COLO668 (cell line): ENCODE results near the gene COL13A1.

Experiments used
- DNase-seq: peaks from one replicate; lab custom pipeline; 2025; ENCODE audit not compliant: unreplicated experiment; lab: John Stamatoyannopoulos, UW

COL13A1 gene

DNA sequence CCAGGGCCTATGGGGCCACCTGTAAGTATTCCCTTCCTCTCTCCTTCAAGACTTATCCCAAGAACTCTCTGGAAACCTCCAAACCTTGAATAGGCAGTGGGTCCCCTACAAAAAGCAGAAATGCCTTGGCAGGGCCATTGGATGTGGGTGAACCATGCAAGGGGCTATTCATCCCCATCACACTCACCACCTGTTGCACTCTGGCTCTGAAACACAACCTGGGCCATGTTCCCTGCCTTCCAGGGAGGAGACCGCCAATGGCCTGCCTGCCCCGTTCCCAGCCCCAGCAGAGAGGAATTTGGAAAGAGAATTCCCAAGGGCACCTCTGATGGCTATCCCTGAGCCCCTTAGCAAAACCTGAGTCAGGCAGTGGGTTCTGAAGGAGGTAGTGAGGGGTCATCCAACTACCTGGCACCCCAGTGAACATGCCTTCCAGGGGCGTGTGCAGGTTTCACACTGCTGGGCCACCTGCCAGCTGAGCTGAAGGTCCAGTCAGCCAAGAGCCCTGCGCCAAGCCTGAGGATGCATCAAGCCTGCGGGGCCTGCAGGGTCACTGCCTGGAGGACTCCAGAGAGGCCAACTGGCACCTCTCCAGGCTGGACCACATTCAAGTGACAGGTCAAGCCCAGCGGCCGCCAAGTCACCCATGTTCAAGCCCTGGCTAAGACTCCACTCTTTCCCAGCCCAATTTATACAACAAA, 101.3 kb downstream of the COL13A1 start:
- no peak for DNase-seq

DNA sequence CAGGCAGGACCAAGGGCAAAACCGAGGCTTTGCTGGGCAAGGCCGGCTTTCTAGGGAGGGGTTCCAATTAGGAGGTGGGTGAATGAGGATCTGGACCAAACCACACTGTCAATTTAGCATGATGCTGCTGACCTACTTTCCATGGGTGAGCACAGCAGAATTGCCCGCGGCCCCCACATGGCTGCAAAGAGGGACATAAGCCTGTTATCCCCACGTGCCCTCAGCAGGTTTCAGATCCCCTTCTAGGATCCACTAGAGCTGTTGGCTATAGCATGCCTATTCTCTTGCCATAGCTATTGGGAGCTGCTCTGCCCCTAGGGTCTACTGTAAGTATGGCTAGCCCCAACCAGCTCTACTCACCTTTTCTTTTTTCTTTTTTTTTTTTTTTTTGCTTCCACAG, 102.8 kb downstream of the COL13A1 start:
- DNase-seq = no peak

GRCh38 chr10:69906425-69906824, 104.7 kb downstream of the COL13A1 start:
- DNase-seq = no peak

DNA sequence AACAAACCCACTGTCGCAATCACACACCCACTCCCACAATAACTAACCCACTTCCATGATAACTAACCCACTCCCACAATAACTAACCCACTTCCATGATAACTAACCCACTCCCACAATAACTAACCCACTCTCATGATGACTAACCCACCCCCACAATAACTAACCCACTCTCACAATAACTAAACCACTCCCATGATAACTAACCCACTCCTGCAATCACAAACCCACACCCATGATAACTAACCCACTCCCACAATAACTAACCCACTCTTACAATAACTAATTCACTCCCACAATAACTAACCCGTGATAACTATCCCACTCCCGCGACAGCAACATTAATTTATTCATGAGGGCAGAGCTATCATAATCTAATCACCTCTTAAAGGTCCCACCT, 105.8 kb downstream of the COL13A1 start:
- DNase-seq = no peak

DNA sequence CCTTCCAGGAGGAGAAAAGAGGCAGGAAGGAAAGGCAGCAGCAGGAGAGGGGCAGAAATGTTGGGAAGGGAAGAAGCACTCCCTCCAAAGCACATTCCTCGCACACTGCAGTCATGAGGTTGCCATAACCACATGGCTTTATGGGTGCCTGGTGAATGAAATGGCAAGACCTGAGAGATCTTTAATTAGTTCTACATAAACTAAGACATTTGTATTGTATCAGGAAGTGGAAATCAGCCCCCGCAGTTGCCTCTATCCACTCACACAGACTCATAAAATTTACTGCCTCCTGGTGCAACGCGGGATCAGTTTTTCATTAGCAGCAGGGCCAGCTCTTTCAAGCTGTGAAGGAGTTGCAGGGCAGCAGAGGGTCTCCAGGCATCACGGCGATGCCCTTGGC, 106.4 kb downstream of the COL13A1 start:
- DNase-seq = no peak

- DNase-seq = no peak
Measured at GRCh38 chr10:69910561-69910960, 108.9 kb downstream of the COL13A1 start.

DNA sequence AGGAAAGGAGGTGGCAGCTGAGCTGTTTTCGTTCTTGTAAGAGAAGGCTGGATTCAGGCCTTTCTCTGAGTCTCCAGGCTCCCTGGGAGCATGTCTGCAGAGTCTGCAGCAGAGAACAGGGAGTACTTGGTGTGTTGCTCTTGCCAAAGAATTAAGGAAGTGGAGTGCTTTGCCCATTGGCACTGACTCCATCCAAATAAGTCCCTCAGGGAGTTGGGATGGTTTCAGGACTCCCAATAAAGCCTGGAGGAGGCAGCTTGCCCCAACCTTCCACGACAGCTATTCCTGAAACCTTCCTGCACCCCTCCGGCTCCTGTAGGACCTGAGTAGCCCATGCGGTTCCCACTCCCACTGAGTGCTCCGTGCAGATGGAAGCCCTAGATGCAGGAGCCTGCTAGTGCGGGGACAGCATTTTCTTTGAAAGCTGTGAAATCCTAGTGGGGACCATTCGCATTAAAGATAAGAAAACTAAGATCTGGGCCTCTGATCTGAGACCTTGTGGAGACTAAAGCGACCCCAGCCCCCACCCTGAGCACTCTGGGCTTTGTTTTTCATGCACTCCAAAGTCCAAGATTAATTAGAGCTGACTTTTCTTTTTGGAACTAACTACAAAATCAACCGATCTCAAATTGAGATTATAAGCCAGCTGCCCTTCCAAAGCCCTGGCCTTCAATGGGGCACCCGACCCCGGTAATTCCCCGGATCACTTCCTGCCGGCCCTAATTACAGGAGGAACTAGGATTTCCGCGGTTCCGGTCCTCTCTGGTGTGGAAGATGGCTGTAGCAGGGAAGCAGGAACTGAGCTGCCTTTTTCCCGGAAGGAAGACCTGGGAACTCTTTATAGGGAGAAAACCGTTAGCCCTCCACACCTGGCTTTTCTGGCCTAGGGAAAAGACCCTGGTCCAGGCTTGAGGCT, 110.2 kb downstream of the COL13A1 start:
- no peak for DNase-seq

GRCh38 chr10:69912589-69912988, 110.9 kb downstream of the COL13A1 start:
- DNase-seq = no peak

DNA sequence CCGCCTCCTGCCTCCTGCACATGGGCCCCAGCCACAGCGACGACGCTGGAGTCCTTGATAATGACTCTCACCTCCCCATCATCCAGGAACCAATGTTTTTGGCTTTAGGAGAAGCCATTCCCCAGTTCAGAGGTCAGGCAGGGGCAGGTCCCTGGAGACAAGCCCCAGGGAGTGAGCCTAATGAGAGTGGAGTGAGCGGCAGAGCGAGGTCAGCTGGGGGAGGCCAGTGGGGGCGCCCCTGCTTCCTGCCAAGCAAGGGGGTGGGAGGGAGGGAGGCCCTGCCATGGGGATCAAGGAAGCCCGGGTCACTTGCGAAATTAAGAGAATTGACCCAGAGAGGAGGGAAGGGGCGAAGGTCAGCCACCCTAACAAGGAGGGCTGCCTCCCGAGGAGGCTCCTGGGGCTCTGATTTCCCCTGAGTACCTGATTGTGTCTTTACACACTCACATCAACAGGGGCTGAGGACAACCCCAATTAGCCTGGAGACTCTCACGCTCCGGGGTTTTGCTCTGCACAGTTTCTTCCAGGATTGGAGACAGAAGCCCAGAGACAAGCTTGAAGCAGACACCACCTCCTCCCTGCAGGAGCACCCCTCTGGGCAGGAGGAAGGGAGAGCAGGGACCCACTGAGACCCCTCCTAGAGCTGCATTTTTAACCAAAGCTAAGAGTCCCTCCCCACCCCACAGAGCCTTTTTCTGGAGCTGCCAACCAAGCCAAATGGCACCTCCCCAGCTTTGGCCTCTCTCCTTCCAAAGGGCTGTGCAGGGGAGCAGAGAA, 112.1 kb downstream of the COL13A1 start:
- no peak for DNase-seq

- peak; percentile 30 for DNase-seq
Measured at GRCh38 chr10:69914398-69915214, 112.9 kb downstream of the COL13A1 start.

DNA sequence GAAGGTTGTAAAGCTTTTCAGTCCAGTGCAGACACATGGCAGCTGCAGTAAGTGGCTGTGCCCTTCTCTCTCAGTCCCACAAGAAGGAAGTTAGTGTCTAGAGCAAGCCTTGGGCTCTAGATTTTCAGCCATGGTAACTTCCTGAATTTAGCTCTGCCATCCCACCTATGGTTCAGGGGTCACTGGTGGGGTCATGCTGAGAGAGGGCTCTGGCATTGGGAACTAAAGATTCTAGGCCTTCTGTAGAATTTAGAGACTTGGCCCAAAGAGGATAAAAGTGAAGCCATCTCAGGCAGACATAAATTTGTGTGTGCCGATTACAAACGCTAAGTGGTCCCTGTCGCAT, 113.5 kb downstream of the COL13A1 start:
- no peak for DNase-seq

DNA sequence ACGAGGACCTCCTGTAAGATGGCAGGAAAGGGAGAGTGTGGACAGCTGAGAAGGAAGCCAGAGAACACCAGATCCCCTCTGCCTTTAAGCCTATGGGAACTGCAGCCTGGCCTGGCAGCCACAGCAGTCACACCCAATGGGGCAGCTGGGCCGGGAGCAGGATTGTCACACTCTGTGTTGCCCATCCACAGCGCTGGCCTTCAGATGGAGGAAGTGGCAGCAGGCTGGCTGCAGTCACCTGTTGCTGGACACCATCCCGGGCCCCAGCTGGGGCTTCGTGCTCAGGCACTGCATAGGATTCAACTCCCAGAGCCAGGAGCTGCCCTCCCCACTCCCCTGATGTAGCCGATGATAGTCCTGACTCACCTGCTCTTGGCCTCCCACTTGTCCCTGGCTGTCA, 114.4 kb downstream of the COL13A1 start:
- DNase-seq = no peak

GRCh38 chr10:69918036-69918435, 116.3 kb downstream of the COL13A1 start:
- no peak for DNase-seq

- no peak for DNase-seq
Measured at GRCh38 chr10:69919250-69919649, 117.5 kb downstream of the COL13A1 start.

DNA sequence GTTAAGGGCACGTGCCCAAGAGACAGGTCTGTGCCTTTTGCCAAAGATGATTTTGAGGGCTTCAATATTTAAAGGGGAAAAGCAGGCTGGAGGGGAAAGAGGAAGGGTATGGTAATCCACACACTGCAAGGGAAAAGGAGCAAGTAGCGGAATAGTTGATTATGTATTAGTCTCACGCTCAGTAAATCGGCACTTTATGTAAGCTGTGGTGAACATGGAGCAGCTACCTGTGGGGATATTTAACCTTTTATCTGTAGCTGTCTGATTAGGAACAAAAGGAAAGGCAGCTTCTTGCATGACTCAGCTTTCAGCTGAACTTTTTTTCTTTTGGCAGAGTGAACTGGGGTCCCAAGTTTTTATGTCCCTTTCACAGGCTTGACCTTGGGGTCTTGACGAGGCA, 123.4 kb downstream of the COL13A1 start:
- no peak for DNase-seq

- DNase-seq = no peak
Measured at GRCh38 chr10:69928339-69928738, 126.6 kb downstream of the COL13A1 start.

GRCh38 chr10:69929575-69929974, 127.9 kb downstream of the COL13A1 start:
- DNase-seq = no peak

DNA sequence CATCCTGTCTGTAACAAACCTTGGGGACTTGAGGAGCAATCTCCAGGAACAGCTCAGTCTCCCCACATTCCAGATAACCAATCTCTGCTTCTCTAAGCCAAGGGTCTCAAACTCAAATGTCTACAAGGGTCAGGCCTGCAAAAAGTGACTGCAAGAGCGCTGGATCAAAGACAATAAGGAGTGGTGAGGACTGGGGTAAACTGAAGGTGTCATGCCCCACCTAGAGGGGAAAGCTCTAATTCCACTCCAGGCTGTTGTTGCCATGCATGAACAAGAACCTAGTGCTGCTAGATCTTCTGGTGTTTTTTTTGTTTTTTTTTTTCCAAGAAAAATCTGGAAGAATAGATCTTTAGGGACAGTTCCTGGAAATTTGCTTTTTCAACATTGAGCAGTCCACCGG, 133.1 kb downstream of the COL13A1 start:
- no peak for DNase-seq

GRCh38 chr10:69936091-69936490, 134.4 kb downstream of the COL13A1 start:
- no peak for DNase-seq

GRCh38 chr10:69938541-69938991, 136.9 kb downstream of the COL13A1 start:
- no peak for DNase-seq

GRCh38 chr10:69939061-69939460, 137.4 kb downstream of the COL13A1 start:
- no peak for DNase-seq
